GM12878 (cell line): Measurements from ENCODE around the gene DRP2. TPM values are rescaled to one million over a fixed set of nuclear protein-coding genes. Genes with fewer than 3 reads are reported as not detected.

Source experiments
- ATAC-seq: fragments of 200-7000 bp; cut with Tn5 transposase; 3 replicates; pipeline ENCODE4 v1.9.1; 2020; ENCODE audit warnings: mild to moderate bottlenecking, moderate library complexity
- BruUV-seq: library from RNA; stranded (reverse); fragments of 400-500 nt; replicated peaks from 2 replicates; lab custom pipeline; 2021; lab: Mats Ljungman, UMichigan
- CTCF ChIA-PET: fragments of 300-600 bp; sonication (Branson Sonifier 250); formaldehyde crosslinking; extraction: SDS; loops from one replicate; lab custom pipeline; 2021; ENCODE audit warnings: inconsistent platforms; lab: Yijun Ruan, JAX
- POLR2A ChIA-PET: fragments of 350-600 bp; formaldehyde crosslinking; extraction: SDS; loops from one replicate; lab custom pipeline; 2021; ENCODE audit warnings: inconsistent platforms; lab: Charles Lee
- RAD21 ChIA-PET: fragments of 300-600 bp; sonication (Branson Sonifier 250); formaldehyde crosslinking; loops from one replicate; lab custom pipeline; 2023; ENCODE audit warnings: antibody characterized with exemption; ENCODE audit not compliant: unreplicated experiment; lab: Charles Lee
- SMC1A ChIA-PET: fragments of 300-600 bp; sonication (Branson Sonifier 250); formaldehyde crosslinking; loops from one replicate; lab custom pipeline; 2023; ENCODE audit not compliant: unreplicated experiment, uncharacterized antibody; lab: Charles Lee
- DNase-seq: peaks from one replicate; pipeline ENCODE4 v3.0.0-alpha.2; 2011; ENCODE audit warnings: low read depth, low spot score
- FAIRE-seq: peaks from 3 replicates; lab custom pipeline; 2011; peaks lifted over from hg19 to GRCh38; lab: Jason Lieb, UNC
- H2AFZ ChIP-seq: 2 replicates; pipeline ENCODE4 v1.6.0; 2011; ENCODE audit warnings: low read depth, low read length, control low read depth; ENCODE audit not compliant: control insufficient read depth
- H3K27ac ChIP-seq: 2 replicates; pipeline ENCODE4 v1.5.1; 2011; ENCODE audit warnings: control low read depth; ENCODE audit not compliant: control insufficient read depth, insufficient read depth
- H3K27me3 ChIP-seq, 2 experiments: replicated peaks in 1 of 2; 2 replicates each; pipeline versions ENCODE4 v1.6.0 to v1.6.1; 2011; ENCODE audit warnings: low read length in 1 of 2; ENCODE audit not compliant: control insufficient read depth in 2 of 2, insufficient read depth in 2 of 2
- H3K36me3 ChIP-seq, 2 experiments: 2 replicates each; pipeline ENCODE4 v1.5.1; 2011; ENCODE audit warnings: low read length in 1 of 2; ENCODE audit not compliant: control insufficient read depth in 2 of 2, insufficient read depth in 2 of 2
- H3K4me1 ChIP-seq: 2 replicates; pipeline ENCODE4 v1.6.1; 2011; ENCODE audit warnings: mild to moderate bottlenecking, low read length, moderate library complexity, mixed read lengths; ENCODE audit not compliant: control insufficient read depth, insufficient read depth
- H3K4me2 ChIP-seq: 2 replicates; pipeline ENCODE4 v1.6.0; 2011; ENCODE audit warnings: control low read depth; ENCODE audit not compliant: control insufficient read depth, insufficient read depth
- H3K4me3 ChIP-seq: fragments of 200-600 bp; sonication (generic); 2 replicates; pipeline ENCODE4 v1.5.1; 2016
- H3K79me2 ChIP-seq: 2 replicates; pipeline ENCODE4 v1.6.0; 2011; ENCODE audit warnings: low read length; ENCODE audit not compliant: control insufficient read depth, insufficient read depth
- H3K9ac ChIP-seq: 2 replicates; pipeline ENCODE4 v1.8.0; 2011; ENCODE audit warnings: low read length, control low read depth, mixed read lengths; ENCODE audit not compliant: control insufficient read depth, insufficient read depth
- H3K9me3 ChIP-seq: replicated peaks from 3 replicates; pipeline ENCODE4 v1.5.1; 2011; ENCODE audit warnings: mild to moderate bottlenecking, low read length; ENCODE audit not compliant: control insufficient read depth, insufficient read depth
- H4K20me1 ChIP-seq: 2 replicates; pipeline ENCODE4 v1.6.0; 2011; ENCODE audit not compliant: control insufficient read depth, insufficient read depth
- BRCA1 ChIP-seq: IDR thresholded peaks from 2 replicates; pipeline ENCODE4 v1.6.1; 2011; ENCODE audit warnings: low read depth, low read length, improper control_type of control experiment
- GATAD2B ChIP-seq: fragments of 450-650 bp; conservative IDR thresholded peaks from 2 replicates; pipeline ENCODE4 v1.6.1; 2017; ENCODE audit warnings: low read depth, mild to moderate bottlenecking, moderate library complexity
- IKZF2 ChIP-seq, 2 experiments: fragments of 450-650 bp; IDR thresholded peaks; 2 replicates each; pipeline ENCODE4 v1.6.1; 2017; ENCODE audit warnings: mild to moderate bottlenecking in 2 of 2, moderate library complexity in 2 of 2
- NFXL1 ChIP-seq: fragments of 450-650 bp; IDR thresholded peaks from 2 replicates; pipeline ENCODE4 v1.6.1; 2017; ENCODE audit warnings: antibody characterized with exemption, mild to moderate bottlenecking, borderline replicate concordance
- NR2F1 ChIP-seq: fragments of 450-650 bp; conservative IDR thresholded peaks from 2 replicates; pipeline ENCODE4 v1.6.1; 2017; ENCODE audit warnings: mild to moderate bottlenecking
- POLR2AphosphoS2 ChIP-seq: IDR thresholded peaks from 2 replicates; pipeline ENCODE4 v1.6.1; 2011; ENCODE audit warnings: low read depth, mild to moderate bottlenecking, low read length, improper control_type of control experiment, moderate library complexity
- POLR2AphosphoS5 ChIP-seq: IDR thresholded peaks from 2 replicates; pipeline ENCODE4 v1.6.1; 2011; ENCODE audit warnings: mild to moderate bottlenecking, low read length, inconsistent platforms
- POU2F2 ChIP-seq: IDR thresholded peaks from 3 replicates; pipeline ENCODE4 v1.6.1; 2011; ENCODE audit warnings: low read depth, mild to moderate bottlenecking, low read length, borderline replicate concordance
- RCOR1 ChIP-seq: conservative IDR thresholded peaks from 2 replicates; pipeline ENCODE4 v1.6.1; 2012; ENCODE audit warnings: low read depth, low read length, improper control_type of control experiment
- RFX5 ChIP-seq: IDR thresholded peaks from 2 replicates; pipeline ENCODE4 v1.6.1; 2011; ENCODE audit warnings: low read depth, low read length, improper control_type of control experiment
- SMAD1 ChIP-seq: fragments of 450-650 bp; IDR thresholded peaks from 2 replicates; pipeline ENCODE4 v1.6.1; 2018; ENCODE audit warnings: mild to moderate bottlenecking, low read depth; ENCODE audit not compliant: partially characterized antibody
- SMAD5 ChIP-seq: IDR thresholded peaks from 2 replicates; pipeline ENCODE4 v1.6.1; 2016; ENCODE audit warnings: antibody characterized with exemption, low read depth
- SPI1 ChIP-seq: IDR thresholded peaks from 2 replicates; pipeline ENCODE4 v1.6.1; 2011; ENCODE audit warnings: low read depth, mild to moderate bottlenecking, low read length, moderate library complexity, borderline replicate concordance; ENCODE audit not compliant: insufficient read depth
- SRF ChIP-seq, 2 experiments: IDR thresholded peaks; 2 replicates each; pipeline ENCODE4 v1.6.1; 2011; ENCODE audit warnings: low read depth in 2 of 2, low read length in 2 of 2, mild to moderate bottlenecking in 1 of 2, moderate library complexity in 1 of 2
- STAT1 ChIP-seq: fragments of 450-650 bp; conservative IDR thresholded peaks from 2 replicates; pipeline ENCODE4 v1.6.1; 2014; ENCODE audit warnings: antibody characterized with exemption, mild to moderate bottlenecking
- STAT3 ChIP-seq: IDR thresholded peaks from 2 replicates; pipeline ENCODE4 v1.6.1; 2011; ENCODE audit warnings: low read depth, low read length, improper control_type of control experiment
- TARDBP ChIP-seq: IDR thresholded peaks from 2 replicates; pipeline ENCODE4 v1.6.1; 2016; ENCODE audit warnings: borderline replicate concordance
- TBL1XR1 ChIP-seq: IDR thresholded peaks from 2 replicates; pipeline ENCODE4 v1.6.1; 2012; ENCODE audit warnings: low read depth, low read length, improper control_type of control experiment
- TCF7 ChIP-seq: IDR thresholded peaks from 2 replicates; pipeline ENCODE4 v1.6.1; 2014; ENCODE audit warnings: antibody characterized with exemption, borderline replicate concordance
- YY1 ChIP-seq: IDR thresholded peaks from 2 replicates; pipeline ENCODE4 v1.6.1; 2011; ENCODE audit warnings: low read depth, mild to moderate bottlenecking, low read length
- ZZZ3 ChIP-seq: IDR thresholded peaks from 2 replicates; pipeline ENCODE4 v1.6.1; 2011; ENCODE audit warnings: low read depth; ENCODE audit not compliant: control insufficient read depth, insufficient read length
- WGBS: methylation state at CpG from one replicate; pipeline ENCODE4 v1.1.6; 2016; ENCODE audit warnings: low lambda C conversion rate; ENCODE audit not compliant: insufficient replicate concordance, insufficient coverage; ENCODE audit errors: missing lambda C conversion rate; 5-methylcytosine and 5-hydroxymethylcytosine counted together
- in situ Hi-C: fragments of 300-500 bp; cut with MboI; formaldehyde crosslinking; loops from 9 replicates; pipeline ENCODE4 v1.14.3; 2018; ENCODE audit warnings: mixed read lengths
- intact Hi-C: fragments of 100-400 bp; cut with micrococcal nuclease; formaldehyde crosslinking; loops from one replicate; pipeline ENCODE4 v1.14.2; 2022; ENCODE audit not compliant: unreplicated experiment
- polyA plus RNA-seq, 11 experiments: library from polyadenylated mRNA; depleted of rRNA in 4 of 11; unstranded in 6 of 11; stranded (reverse) in 5 of 11; fragments of >200 nt; fragmentation: Nextera tagmentation in 4 of 11; fragmentation: Illumina TruSeq in 1 of 11; extraction: Ambion mirVana in 4 of 11; extraction: Trizol in 1 of 11; gene quantifications; 1 replicate in 1 of 11; 2 replicates in 10 of 11; pipeline versions ENCODE4 v1.2.1 to v1.2.3, GENCODE V29; 2011 to 2016; ENCODE audit warnings: inconsistent platforms in 2 of 11, missing spikeins in 2 of 11, low read depth in 1 of 11
- total RNA-seq, 4 experiments: library from RNA; depleted of rRNA in 3 of 4; stranded (reverse); fragments of >200 nt in 3 of 4; fragmentation: Illumina TruSeq in 1 of 4; extraction: Trizol in 1 of 4; gene quantifications; 2 replicates each; pipeline versions ENCODE4 v1.2.1 to v1.2.3, GENCODE V29; 2013 to 2021
- TF ChIP-seq, protein P1 (sequence below): fragments of 450-650 bp; IDR thresholded peaks from 2 replicates; pipeline ENCODE4 v1.6.1; 2014; ENCODE audit warnings: mild to moderate bottlenecking

DRP2 gene
- total and polyA plus RNA-seq, 10 of the 15 experiments (the other 5 are each of a cell fraction or from before 2014, with no cell fraction given), result 0.02 to 0.37 (median 0.15) TPM; not detected in 1

DNA sequence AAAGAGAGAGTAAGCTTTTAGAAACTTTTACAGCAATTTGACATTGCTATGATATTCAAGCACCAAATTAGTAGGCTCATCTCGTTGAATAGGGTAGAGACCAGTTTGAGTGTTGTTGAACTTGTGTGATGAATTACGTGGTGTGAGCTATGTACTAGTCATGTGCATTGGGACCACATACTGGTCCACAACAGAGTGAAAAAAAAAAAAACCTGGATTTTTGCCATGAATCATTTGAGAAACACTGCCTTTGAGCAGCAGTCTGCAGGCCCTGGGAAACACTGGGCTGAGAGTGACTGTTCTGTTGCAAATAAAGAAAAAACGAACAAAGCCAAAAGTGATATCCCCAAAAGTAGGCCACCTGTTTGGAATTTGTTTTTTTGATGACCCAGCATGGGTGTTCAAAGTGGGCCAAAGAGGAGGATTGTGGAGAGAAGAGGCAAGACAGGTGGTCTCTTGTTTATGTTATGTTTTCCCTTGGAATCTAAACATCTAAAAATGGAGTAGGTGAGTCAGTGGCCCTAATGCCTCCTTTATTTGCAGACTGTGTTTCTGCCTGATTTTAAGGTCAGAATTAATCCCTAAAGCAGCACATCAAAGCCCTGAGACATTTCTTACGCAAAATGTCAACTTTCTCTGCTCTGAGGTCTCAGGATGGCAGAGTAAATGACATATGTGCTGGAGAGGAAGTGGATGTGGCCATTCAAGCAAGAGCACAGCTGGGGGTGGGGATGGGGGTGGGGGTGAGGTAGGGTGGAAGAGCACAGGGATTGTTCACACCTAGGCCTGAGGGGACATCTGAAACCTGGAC, 38.1 kb downstream of the DRP2 start (continued):
- no peak for TF ChIP-seq STAT3
- no peak for TF ChIP-seq ZZZ3
- no peak for TF ChIP-seq SMAD1
- TF ChIP-seq IKZF2 (IDR thresholded peaks at IDR 0.05), result no peak
- TF ChIP-seq TARDBP, result no peak
- TF ChIP-seq, all 136 proteins: peak for 0

DNA sequence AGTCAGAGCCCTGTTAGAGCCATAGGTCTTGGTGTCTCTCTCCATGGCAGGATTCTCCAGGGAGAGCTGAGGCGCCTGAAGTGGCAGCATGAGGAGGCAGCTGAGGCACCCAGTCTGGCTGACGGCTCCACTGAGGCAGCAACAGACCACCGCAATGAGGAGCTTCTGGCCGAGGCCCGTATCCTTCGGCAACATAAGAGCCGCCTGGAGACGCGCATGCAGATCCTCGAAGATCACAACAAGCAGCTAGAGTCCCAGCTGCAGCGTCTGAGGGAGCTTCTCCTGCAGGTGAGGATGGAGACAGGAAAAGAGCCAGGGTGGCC, 38.6 kb downstream of the DRP2 start:
- no peaks in the 10 kb centered on the region for H3K36me3 ChIP-seq
- H3K4me1 ChIP-seq, result no peaks in the 10 kb centered on the region
- no TSS peak for BruUV-seq
- RAD21 ChIA-PET, result no interaction called here
- POLR2A ChIA-PET, result no interaction called here
- no peak overlapping the region for H3K27ac ChIP-seq
- no peak for ATAC-seq
- no peak for FAIRE-seq
- no peaks in the 10 kb centered on the region for H4K20me1 ChIP-seq
- DNase-seq, result no peak
- no peak overlapping the region for H3K4me2 ChIP-seq
- H2AFZ ChIP-seq, result no peak overlapping the region
- no peaks in the 10 kb centered on the region for H3K27me3 ChIP-seq
- in situ Hi-C loops, result no loop called here
- no peak overlapping the region for H3K4me3 ChIP-seq
- CTCF ChIA-PET, result no interaction called here
- no peaks in the 10 kb centered on the region for H3K9me3 ChIP-seq
- 73% methylated on average over 11 of the region's 11 CpGs for WGBS
- SMC1A ChIA-PET, result no interaction called here
- H3K9ac ChIP-seq, result no peak overlapping the region
- no peaks in the 10 kb centered on the region for H3K79me2 ChIP-seq
- TF ChIP-seq SMAD5 (no peak), RCOR1 (no peak), SRF (IDR thresholded peaks at IDR 0.05; ENCODE audit: low read depth in 2 of 2, low read length in 2 of 2) (no peak), POLR2AphosphoS2 (no peak), NR2F1 (no peak), TBL1XR1 (no peak), NFXL1 (no peak), GATAD2B (no peak), POLR2AphosphoS5 (no peak), YY1 (no peak), TCF7 (no peak), POU2F2 (no peak), BRCA1 (no peak), STAT1 (no peak), RFX5 (no peak), SPI1 (no peak)
- TF ChIP-seq, protein P1, sequence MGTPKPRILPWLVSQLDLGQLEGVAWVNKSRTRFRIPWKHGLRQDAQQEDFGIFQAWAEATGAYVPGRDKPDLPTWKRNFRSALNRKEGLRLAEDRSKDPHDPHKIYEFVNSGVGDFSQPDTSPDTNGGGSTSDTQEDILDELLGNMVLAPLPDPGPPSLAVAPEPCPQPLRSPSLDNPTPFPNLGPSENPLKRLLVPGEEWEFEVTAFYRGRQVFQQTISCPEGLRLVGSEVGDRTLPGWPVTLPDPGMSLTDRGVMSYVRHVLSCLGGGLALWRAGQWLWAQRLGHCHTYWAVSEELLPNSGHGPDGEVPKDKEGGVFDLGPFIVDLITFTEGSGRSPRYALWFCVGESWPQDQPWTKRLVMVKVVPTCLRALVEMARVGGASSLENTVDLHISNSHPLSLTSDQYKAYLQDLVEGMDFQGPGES, result no peak
- TF ChIP-seq, all 136 proteins: peak for 0
- intact Hi-C loops, result no loop called here
